Neural crest cell (in vitro differentiated cells): Measurements from ENCODE around the gene FARP1. TPM values are rescaled to one million over a fixed set of nuclear protein-coding genes. Genes with fewer than 3 reads are reported as not detected.

Experiments used
- DNase-seq: peaks from one replicate; pipeline ENCODE4 v3.0.0; 2021; ENCODE audit warnings: low read depth, mixed read lengths, low spot score
- H3K27ac Mint-ChIP-seq: one replicate; pipeline ENCODE4 v1.8.0; 2021; ENCODE audit warnings: mild to moderate bottlenecking, mixed read lengths; ENCODE audit not compliant: unreplicated experiment
- H3K27me3 Mint-ChIP-seq: 2 replicates; pipeline ENCODE4 v1.8.0; 2021; ENCODE audit warnings: low read depth, mild to moderate bottlenecking, mixed read lengths
- H3K36me3 Mint-ChIP-seq: 2 replicates; pipeline ENCODE4 v1.8.0; 2021; ENCODE audit warnings: low read depth, mild to moderate bottlenecking, mixed read lengths
- H3K4me1 Mint-ChIP-seq: 2 replicates; pipeline ENCODE4 v1.8.0; 2021; ENCODE audit warnings: mixed read lengths
- H3K4me3 Mint-ChIP-seq: one replicate; pipeline ENCODE4 v1.8.0; 2021; ENCODE audit warnings: mild to moderate bottlenecking, mixed read lengths
- H3K9me3 Mint-ChIP-seq: 2 replicates; pipeline ENCODE4 v1.8.0; 2021; ENCODE audit warnings: mixed read lengths
- total RNA-seq: library from RNA; stranded (reverse); gene quantifications from 2 replicates; pipeline ENCODE4 v1.2.1, GENCODE V29; 2021
- TF ChIP-seq, protein P1 (sequence below): fragments of 200-600 bp; sonication (generic); conservative IDR thresholded peaks from 2 replicates; pipeline ENCODE4 v1.5.0; 2021; ENCODE audit warnings: antibody characterized with exemption, mild to moderate bottlenecking

Gene FARP1
- total RNA-seq, 1 donor from 2014 or later = 138 TPM

DNA sequence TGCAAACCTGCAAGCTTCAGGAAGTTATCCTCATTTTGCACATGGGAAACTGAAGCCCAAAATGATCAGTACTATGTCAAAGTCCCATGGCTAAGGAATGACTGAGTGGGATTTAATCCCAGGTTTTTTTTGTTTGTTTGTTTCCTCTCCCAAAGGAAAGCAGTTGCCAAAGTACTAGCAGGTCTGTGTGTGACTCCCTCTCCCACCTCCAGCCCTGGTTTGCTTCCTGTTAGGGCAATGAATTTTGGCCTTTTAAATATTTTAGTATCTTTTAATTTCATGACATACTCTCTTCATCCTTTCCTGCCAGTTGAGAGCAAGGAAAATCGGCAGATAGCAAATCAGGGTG, 168.3 kb downstream of the FARP1 start:
- H3K27ac Mint-ChIP-seq = no peak overlapping the region
- peaks cover 72% of the 10 kb centered on the region for H3K4me1 Mint-ChIP-seq
- DNase-seq = no peak
- peaks cover 5% of the 10 kb centered on the region for H3K36me3 Mint-ChIP-seq
- H3K27me3 Mint-ChIP-seq = no peaks in the 10 kb centered on the region
- TF ChIP-seq, protein P1, sequence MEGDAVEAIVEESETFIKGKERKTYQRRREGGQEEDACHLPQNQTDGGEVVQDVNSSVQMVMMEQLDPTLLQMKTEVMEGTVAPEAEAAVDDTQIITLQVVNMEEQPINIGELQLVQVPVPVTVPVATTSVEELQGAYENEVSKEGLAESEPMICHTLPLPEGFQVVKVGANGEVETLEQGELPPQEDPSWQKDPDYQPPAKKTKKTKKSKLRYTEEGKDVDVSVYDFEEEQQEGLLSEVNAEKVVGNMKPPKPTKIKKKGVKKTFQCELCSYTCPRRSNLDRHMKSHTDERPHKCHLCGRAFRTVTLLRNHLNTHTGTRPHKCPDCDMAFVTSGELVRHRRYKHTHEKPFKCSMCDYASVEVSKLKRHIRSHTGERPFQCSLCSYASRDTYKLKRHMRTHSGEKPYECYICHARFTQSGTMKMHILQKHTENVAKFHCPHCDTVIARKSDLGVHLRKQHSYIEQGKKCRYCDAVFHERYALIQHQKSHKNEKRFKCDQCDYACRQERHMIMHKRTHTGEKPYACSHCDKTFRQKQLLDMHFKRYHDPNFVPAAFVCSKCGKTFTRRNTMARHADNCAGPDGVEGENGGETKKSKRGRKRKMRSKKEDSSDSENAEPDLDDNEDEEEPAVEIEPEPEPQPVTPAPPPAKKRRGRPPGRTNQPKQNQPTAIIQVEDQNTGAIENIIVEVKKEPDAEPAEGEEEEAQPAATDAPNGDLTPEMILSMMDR = no peak
- peaks cover 2% of the 10 kb centered on the region for H3K9me3 Mint-ChIP-seq
- H3K4me3 Mint-ChIP-seq = no peak overlapping the region

DNA sequence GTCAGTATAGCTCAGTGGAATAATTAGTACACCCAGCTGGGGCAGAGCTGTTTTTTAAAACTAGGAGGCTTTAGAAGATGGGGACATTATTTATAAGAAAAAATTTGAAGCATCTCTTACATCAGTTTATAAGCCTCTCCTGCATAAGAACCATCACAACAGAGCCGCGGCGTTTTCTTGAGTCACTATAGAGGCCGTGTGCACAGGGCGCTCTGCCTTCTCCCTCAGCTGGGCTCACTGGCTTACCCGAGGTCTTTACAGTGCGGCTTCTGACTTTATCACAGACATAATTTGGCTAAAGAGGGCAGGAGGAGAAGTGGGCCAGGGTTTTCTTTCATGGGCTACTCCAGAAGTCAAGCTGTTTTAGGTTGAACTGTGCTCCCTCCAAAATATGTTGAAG, 169.7 kb downstream of the FARP1 start:
- TF ChIP-seq, protein P1 = no peak
- H3K27me3 Mint-ChIP-seq = no peaks in the 10 kb centered on the region
- peaks cover 2% of the 10 kb centered on the region for H3K9me3 Mint-ChIP-seq
- no peak for DNase-seq
- peaks cover 63% of the 10 kb centered on the region for H3K4me1 Mint-ChIP-seq
- peak overlapping the region; percentile 86 for H3K27ac Mint-ChIP-seq
- H3K36me3 Mint-ChIP-seq = peaks cover 5% of the 10 kb centered on the region
- no peak overlapping the region for H3K4me3 Mint-ChIP-seq

DNA sequence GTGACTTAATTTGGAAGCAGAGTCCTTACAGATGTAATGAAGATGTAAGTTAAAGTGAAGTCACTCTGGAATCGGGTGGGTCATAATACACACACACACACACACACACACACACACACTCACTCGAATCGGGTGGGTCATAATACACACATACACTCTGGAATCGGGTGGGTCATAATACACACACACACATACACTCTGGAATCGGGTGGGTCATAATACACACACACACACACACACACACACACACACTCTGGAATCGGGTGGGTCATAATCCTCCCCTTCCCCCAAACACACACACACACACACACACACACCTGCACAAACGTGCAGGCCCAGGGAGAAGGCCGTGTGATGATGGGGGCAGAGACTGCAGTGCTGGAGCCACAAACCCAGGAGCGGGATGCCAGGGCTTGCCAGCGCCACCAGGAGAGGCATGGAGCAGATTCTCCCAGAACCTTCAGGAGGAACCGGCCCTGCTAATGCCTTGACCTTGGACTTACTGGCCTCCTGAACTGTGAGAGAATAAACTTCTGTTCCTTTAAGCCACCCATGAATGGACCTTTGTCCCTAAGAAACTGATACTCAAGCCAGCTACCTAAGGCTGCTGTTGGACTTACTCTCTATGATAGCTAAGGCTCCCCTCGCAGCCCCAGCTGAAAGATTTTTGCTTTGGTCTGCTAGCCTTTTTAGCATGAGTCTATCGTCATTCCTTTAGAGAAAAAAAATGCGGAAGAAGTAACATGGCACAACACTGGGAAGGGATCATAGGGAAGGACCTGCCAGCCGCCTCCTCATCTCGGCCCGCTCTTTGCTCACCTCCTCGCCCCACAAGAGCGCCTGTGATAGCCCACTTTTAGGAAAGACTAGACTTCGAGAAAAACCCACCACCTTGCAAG, 170.4 kb downstream of the FARP1 start:
- no peak for DNase-seq
- Mint-ChIP-seq H3K4me3 (peak overlapping the region; percentile 56), H3K27ac (peak overlapping the region; percentile 86), H3K36me3 (peaks cover 3% of the 10 kb centered on the region), H3K27me3 (no peaks in the 10 kb centered on the region), H3K4me1 (peaks cover 56% of the 10 kb centered on the region), H3K9me3 (no peaks in the 10 kb centered on the region)
- TF ChIP-seq, protein P1 = no peak

DNA sequence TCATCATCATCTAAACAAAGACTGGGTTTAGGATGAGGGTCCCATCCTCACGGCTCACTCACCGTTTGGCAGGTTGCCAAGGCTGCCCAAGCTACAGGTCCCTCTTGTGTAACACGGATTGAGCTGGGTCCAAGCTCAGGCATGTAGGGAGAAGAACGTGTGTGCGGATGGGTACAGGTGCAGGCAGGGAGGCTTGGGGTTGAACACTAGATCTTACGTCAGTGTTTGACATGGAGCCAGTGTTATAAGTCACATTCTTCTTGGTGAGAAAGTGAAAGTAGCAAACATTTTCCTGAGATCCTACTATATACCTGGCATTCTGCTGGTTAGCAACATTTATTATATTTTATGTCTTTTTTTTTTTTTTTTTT, 171.0 kb downstream of the FARP1 start:
- H3K36me3 Mint-ChIP-seq = peaks cover 2% of the 10 kb centered on the region
- peaks cover 55% of the 10 kb centered on the region for H3K4me1 Mint-ChIP-seq
- no peak overlapping the region for H3K27ac Mint-ChIP-seq
- no peaks in the 10 kb centered on the region for H3K27me3 Mint-ChIP-seq
- TF ChIP-seq, protein P1 = no peak
- no peaks in the 10 kb centered on the region for H3K9me3 Mint-ChIP-seq
- DNase-seq = no peak
- peak overlapping the region; percentile 56 for H3K4me3 Mint-ChIP-seq

DNA sequence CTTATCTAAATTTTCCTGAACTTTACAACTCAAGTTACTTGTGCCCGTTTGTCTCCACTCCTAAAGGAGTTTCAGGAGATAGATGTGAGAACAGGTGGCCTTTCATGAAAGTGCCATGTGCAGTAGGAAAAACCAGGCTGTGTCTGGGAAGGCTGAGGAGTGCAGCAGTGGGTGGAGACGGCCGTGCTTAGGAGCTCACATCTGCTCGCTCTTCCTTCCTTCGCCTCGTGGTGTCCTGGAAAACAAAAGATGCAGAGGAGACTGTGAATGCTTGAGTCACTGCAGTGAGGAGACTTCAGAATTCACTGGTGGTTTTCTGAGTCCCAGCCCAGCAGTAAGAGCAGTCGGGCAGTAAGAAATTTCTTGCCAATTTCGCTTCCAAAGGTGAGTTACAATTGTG, 172.6 kb downstream of the FARP1 start:
- Mint-ChIP-seq H3K4me1 (peaks cover 46% of the 10 kb centered on the region), H3K4me3 (no peak overlapping the region), H3K36me3 (peaks cover 6% of the 10 kb centered on the region), H3K27ac (peak overlapping the region; percentile 70), H3K9me3 (no peaks in the 10 kb centered on the region), H3K27me3 (no peaks in the 10 kb centered on the region)
- TF ChIP-seq, protein P1 = no peak
- DNase-seq = no peak
